ENCODE measurements around the gene ANKLE1. TPM values are rescaled to one million over a fixed set of nuclear protein-coding genes. Genes with fewer than 3 reads are reported as not detected.
A peak's percentile ranks its signal among the peaks of the same experiment; 100 is the strongest.

ANKLE1 gene
- total RNA-seq, 1 donor from 2014 or later: 0.53 TPM

DNA sequence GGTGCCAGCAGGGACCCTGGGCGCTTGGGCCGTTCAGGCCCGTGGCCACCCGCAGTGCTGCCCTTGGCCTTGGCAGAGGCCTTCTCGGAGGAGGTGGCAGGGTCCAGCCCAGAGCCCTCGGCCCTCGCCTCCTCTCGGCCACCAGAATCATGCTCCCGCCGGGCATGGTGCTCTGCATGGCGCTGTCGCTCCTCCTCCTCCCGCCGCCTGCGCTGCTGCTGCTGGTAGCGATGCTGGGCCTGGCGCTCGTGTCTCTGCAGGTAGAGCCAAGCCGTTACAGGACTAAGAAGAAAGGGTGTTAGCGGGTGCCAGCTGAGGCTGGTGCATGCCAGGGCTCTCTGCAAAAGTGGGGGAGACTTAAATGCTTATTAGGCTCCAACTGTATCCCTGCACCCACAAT is 43.4 kb downstream of the ANKLE1 start:
- no peak for DNase-seq (ENCODE audit: low read depth)
- H3K36me3 ChIP-seq (ENCODE audit: control insufficient read depth, insufficient read depth, low read length): peaks cover 12% of the 10 kb centered on the region
- TF ChIP-seq, protein P1, sequence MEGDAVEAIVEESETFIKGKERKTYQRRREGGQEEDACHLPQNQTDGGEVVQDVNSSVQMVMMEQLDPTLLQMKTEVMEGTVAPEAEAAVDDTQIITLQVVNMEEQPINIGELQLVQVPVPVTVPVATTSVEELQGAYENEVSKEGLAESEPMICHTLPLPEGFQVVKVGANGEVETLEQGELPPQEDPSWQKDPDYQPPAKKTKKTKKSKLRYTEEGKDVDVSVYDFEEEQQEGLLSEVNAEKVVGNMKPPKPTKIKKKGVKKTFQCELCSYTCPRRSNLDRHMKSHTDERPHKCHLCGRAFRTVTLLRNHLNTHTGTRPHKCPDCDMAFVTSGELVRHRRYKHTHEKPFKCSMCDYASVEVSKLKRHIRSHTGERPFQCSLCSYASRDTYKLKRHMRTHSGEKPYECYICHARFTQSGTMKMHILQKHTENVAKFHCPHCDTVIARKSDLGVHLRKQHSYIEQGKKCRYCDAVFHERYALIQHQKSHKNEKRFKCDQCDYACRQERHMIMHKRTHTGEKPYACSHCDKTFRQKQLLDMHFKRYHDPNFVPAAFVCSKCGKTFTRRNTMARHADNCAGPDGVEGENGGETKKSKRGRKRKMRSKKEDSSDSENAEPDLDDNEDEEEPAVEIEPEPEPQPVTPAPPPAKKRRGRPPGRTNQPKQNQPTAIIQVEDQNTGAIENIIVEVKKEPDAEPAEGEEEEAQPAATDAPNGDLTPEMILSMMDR (IDR thresholded peaks at IDR 0.05; ENCODE audit: insufficient read depth, low read length, severe bottlenecking): no peak
- H3K27me3 ChIP-seq (ENCODE audit: control insufficient read depth, insufficient read depth, low read length): peaks cover 7% of the 10 kb centered on the region
- no peak overlapping the region for H3K4me3 ChIP-seq (ENCODE audit: low read depth, low read length)
- no peak for FAIRE-seq

DNA sequence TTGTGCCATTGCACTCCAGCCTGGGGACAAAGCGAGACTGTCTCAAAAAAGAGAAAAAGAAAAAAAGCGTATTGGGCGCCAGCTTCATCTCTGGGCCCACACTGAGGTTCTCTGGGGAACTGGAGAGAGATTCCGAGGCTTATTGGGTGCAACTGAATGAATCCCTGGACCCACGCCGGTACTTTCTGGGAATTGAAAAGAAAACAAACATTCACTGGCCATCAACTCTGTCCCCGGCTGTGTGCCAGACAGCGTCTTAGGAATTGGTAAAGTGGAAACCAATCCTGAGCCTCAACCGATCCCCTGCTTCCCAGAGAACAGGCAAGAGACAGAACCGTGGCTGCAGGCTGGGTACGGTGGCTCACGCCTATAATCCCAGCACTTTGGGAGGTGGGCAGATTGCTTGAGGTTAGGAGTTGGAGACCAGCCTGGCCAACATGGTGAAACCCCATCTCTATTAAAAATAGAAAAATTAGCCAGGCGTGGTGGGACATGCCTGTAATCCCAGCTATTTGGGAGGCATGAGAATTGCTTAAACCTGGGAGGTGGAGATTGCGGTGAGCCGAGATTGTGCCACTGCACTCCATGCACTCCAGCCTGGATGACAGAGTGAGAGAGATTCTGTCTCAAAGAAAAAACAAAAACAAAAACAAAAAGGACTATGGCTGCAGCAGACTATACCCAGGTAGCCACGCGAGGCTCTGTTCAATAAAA is 44.3 kb downstream of the ANKLE1 start:
- Histone ChIP-seq H3K4me3 (ENCODE audit: low read depth, low read length) (no peak overlapping the region), H3K36me3 (ENCODE audit: control insufficient read depth, insufficient read depth, low read length) (peaks cover 7% of the 10 kb centered on the region), H3K27me3 (ENCODE audit: control insufficient read depth, insufficient read depth, low read length) (peaks cover 9% of the 10 kb centered on the region)
- FAIRE-seq (no peak), DNase-seq (ENCODE audit: low read depth) (no peak)
- TF ChIP-seq, protein P1 (IDR thresholded peaks at IDR 0.05; ENCODE audit: insufficient read depth, low read length, severe bottlenecking): no peak

DNA sequence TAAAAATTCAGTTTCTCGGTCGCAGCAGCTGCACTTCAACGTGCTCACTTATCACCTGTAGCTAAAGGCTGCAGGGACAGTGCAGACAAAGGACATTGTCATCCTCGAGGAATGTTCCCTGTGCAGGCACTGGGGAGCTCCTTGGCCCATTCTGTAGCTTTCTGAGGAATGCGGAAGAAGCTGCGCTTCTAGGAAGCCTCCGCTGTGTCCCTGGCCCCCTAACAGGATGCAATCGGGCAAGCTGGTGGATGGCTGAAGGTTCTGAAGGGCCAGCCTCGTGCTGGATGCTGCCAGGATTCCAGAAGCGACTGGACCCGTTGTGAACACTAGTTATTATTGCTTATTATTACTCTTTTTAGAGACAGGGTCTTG is 44.9 kb downstream of the ANKLE1 start:
- FAIRE-seq (no peak), DNase-seq (ENCODE audit: low read depth) (no peak)
- Histone ChIP-seq H3K36me3 (ENCODE audit: control insufficient read depth, insufficient read depth, low read length) (peaks cover 5% of the 10 kb centered on the region), H3K27me3 (ENCODE audit: control insufficient read depth, insufficient read depth, low read length) (peaks cover 9% of the 10 kb centered on the region), H3K4me3 (ENCODE audit: low read depth, low read length) (no peak overlapping the region)
- TF ChIP-seq, protein P1 (IDR thresholded peaks at IDR 0.05; ENCODE audit: insufficient read depth, low read length, severe bottlenecking): no peak

DNA sequence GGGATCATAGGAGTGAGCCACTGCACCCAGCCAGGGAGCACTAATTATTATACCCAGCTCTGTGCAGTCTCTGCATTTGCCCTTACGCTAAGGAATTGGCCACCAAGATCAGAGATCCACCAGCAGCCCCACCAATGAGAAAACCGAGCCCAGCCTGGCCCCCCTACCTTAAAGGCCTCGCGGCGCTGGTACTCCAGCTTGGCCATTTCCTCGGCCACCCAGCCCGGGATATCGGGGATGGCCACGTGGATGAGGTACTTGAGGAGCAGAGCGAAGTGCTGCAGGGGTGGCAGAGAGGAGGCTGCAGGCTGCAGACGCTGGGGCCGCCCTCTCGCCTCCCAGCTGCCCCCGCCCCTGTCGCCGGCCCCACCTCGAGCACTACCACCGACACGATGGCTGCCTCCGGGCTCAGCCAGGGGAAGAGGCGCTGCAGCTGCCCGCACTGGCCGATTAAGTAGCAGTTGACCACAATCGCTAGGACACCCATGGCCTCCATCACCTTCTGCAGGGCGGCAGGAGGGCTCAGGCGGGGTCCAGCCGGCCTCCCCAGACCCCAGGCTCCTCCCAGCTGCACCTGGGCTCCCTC is 45.5 kb downstream of the ANKLE1 start:
- peaks cover 1% of the 10 kb centered on the region for H3K36me3 ChIP-seq (ENCODE audit: control insufficient read depth, insufficient read depth, low read length)
- TF ChIP-seq, protein P1 (IDR thresholded peaks at IDR 0.05; ENCODE audit: insufficient read depth, low read length, severe bottlenecking): no peak
- no peak for FAIRE-seq
- no peak for DNase-seq (ENCODE audit: low read depth)
- H3K4me3 ChIP-seq (ENCODE audit: low read depth, low read length): no peak overlapping the region
- H3K27me3 ChIP-seq (ENCODE audit: control insufficient read depth, insufficient read depth, low read length): peaks cover 9% of the 10 kb centered on the region

DNA sequence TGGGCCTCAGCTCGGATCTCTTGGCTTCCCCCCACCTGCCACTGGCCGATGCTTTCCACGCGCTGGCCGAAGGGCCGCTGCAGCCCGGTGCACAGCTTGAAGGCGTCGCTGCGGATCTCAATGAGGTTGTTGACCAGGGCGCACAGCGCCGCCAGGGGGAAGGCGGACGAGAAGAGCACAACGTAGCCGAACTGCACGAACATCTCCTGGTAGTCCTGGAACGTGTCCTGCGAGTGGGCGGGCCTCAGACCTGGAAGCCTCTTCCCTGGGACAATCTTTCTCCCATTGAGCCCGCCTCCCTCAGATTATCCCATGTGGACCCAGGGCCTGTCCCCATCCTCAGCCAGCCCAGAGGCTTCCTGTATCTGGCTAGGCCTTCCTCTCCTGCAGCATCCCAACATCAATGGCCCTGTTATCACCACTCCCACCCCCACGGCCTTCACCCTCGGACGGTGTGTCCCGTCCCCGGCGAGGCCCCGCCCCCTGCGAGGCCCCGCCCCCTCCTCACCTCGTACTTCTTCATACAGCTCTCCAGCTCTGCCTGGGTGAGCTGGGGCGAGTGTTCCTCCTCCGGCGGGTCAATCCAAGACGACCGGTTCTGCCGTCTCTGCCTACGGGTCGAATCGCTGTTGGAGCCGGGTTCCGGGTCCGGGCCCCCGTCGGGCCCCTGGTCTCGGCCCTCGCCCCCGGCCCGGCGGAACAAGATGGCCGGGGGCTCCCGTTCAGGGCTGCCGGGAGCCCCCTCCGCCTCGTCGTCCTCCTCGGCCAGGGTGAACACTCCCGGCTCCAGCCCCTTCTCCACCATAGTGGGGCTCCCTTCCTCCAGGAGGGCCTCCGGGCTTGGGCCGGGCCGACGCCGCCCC is 46.2 kb downstream of the ANKLE1 start:
- Histone ChIP-seq H3K27me3 (ENCODE audit: control insufficient read depth, insufficient read depth, low read length) (peaks cover 9% of the 10 kb centered on the region), H3K4me3 (ENCODE audit: low read depth, low read length) (peak overlapping the region; percentile 46), H3K36me3 (ENCODE audit: control insufficient read depth, insufficient read depth, low read length) (no peaks in the 10 kb centered on the region)
- TF ChIP-seq, protein P1 (IDR thresholded peaks at IDR 0.05; ENCODE audit: insufficient read depth, low read length, severe bottlenecking): peak; percentile 85
- FAIRE-seq (peak; percentile 55), DNase-seq (ENCODE audit: low read depth) (peak; percentile 80)
